ENCODE results near the gene KIF26B.

Gene KIF26B

DNA sequence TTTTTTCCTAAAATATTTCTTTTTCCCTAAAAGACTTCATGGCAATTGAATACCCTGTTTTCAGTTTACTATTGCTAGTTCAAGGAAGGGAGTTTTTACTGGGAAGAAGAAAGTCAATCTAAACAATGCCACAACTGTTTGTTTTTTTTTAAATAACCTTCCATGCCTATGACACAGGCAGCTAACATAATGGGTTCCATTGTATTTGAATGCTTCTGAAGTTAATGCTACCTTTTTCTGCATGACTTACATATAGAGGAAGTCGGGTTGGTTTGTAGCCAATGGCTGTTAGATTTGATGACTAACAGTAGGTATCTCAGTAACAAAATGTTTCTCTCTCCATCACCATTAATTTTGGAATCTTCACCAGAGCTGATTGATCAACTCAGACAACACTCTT lies 134.0 kb downstream of the KIF26B start:
- H3K4me3 ChIP-seq (ENCODE audit: low read depth, low read length): no peak overlapping the region
- TF ChIP-seq CTCF (conservative IDR thresholded peaks at IDR 0.05; ENCODE audit: low read depth, low read length): no peak
- no peak for DNase-seq (ENCODE audit: low read depth)

- TF ChIP-seq CTCF (conservative IDR thresholded peaks at IDR 0.05; ENCODE audit: low read depth, low read length): no peak
- peak; percentile 31 for DNase-seq (ENCODE audit: low read depth)
Measured at GRCh38 chr1:245290836-245291235, 136.1 kb downstream of the KIF26B start.

DNA sequence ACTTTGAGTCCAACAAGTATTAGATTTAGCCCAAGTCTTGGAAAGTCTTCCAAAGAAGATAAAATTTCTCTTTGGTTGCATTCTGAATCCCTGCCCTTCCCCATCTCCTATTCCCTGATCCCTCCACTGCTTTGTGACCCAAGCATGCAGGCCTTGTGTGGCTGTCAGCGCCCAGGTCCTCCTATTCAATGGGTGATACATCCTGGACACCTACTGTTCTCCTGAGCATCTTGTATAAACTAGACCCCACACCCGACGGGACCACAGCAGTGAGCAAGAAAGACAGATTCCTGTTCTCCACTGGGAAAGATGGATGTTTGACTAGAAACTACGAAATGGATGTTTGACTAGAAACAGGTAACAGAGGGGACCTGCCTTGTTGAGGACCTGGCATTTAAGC lies 136.6 kb downstream of the KIF26B start:
- no peak for DNase-seq (ENCODE audit: low read depth)
- no peak for TF ChIP-seq CTCF (conservative IDR thresholded peaks at IDR 0.05; ENCODE audit: low read depth, low read length)
- no peak overlapping the region for H3K4me3 ChIP-seq (ENCODE audit: low read depth, low read length)

More at GRCh38 chr1:245290836-245291235, 136.1 kb downstream of the KIF26B start:
- no peak overlapping the region for H3K4me3 ChIP-seq (ENCODE audit: low read depth, low read length)

GRCh38 chr1:245292141-245292540 lies 137.4 kb downstream of the KIF26B start:
- H3K4me3 ChIP-seq (ENCODE audit: low read depth, low read length): no peak overlapping the region
- DNase-seq (ENCODE audit: low read depth): no peak
- no peak for TF ChIP-seq CTCF (conservative IDR thresholded peaks at IDR 0.05; ENCODE audit: low read depth, low read length)

DNA sequence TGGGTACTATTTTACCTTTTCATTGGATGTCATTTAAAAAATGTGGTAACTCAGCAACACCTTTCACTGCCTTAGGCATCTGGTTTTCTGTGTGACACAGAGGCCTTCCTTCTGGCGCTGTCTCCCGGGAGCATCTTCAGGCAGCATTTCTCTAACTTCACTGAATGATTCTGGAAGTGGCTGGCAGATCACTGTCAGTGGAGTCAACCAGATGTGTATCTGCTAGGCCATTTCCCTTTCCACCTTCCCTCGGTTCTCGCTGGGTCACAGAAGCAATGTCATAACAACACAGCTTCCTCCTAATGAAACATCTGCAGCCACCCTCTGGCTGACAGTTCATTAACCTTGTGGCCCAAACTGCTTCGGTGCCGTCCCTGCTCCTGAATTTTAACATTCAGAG lies 137.8 kb downstream of the KIF26B start:
- DNase-seq (ENCODE audit: low read depth): no peak
- no peak for TF ChIP-seq CTCF (conservative IDR thresholded peaks at IDR 0.05; ENCODE audit: low read depth, low read length)
- H3K4me3 ChIP-seq (ENCODE audit: low read depth, low read length): no peak overlapping the region

DNA sequence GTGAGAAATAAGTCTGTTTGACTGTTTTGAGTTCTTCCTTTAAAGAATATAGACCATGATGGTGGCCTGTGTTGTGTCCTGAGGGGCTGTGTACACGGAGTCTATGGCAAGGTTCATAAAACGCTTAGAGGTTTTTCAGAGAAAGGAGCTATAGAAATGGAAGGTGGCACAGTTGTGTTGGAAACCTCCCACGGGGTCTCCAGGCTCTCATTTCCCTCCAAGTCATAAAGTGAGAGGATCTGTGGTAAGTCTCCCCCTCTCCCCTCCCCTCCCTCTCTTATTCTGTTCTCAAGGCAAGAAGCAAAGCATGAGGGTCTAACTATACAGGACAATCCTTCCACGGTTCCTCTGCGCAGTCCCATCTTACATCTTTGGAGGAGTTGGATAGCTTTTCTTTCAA lies 139.2 kb downstream of the KIF26B start:
- no peak for TF ChIP-seq CTCF (conservative IDR thresholded peaks at IDR 0.05; ENCODE audit: low read depth, low read length)
- DNase-seq (ENCODE audit: low read depth): no peak
- H3K4me3 ChIP-seq (ENCODE audit: low read depth, low read length): no peak overlapping the region

DNA sequence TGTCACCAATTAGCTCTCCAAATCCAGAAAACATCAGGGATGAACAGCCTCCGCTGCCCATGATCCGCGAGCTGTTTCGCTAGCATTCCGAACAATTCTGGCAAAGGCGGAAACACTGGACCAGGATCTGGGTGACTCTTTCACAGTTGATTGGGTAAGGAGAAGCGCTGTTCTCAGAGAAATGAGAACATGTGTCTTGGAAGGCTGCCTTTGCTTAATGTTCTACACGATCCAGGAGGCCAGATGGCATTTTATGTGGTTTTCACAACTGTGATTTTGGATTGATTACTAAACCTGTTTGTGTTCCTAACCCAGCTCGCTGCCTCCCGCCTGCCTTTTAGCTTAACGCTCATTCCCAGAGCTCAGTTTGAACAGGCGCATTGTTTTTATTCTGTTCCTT lies 144.0 kb downstream of the KIF26B start:
- no peak for TF ChIP-seq CTCF (conservative IDR thresholded peaks at IDR 0.05; ENCODE audit: low read depth, low read length)
- H3K4me3 ChIP-seq (ENCODE audit: low read depth, low read length): no peak overlapping the region
- no peak for DNase-seq (ENCODE audit: low read depth)
